Measurements from ENCODE around the gene SPAAR. TPM values are rescaled to one million over a fixed set of nuclear protein-coding genes. Genes with fewer than 3 reads are reported as not detected.

The SPAAR gene
- total RNA-seq, 1 experiment from 2014 or later: not detected

DNA sequence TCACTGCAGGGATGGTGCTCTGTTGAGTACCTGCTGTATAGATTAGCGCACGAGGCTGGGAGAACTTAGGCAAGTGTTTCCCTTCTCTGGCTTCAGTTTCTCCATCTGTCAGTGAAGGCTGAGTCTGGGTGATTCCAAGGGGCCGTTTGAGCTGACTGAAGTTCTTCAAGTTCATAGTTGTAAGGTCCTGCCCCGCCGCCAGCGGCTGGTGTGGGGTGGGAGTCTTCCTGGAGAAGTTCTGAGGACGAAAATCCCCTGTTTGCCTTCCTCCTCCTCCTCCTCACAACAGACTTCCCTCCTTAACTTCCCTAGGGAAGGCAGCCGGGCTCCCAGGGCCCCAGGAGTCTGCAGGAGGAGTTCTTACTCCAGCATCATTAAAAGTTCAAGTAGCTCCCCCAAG is 5.0 kb upstream of the SPAAR start:
- Histone ChIP-seq H4K20me1 (ENCODE audit: insufficient read depth) (no peaks in the 10 kb centered on the region), H2AFZ (ENCODE audit: low read depth, low read length, poor library complexity, severe bottlenecking) (no peak overlapping the region), H3K4me1 (ENCODE audit: control insufficient read depth in 1 of 2, insufficient read depth in 2 of 2, low read length in 2 of 2) (peaks cover 45 to 57% of the 10 kb centered on the region in 2 experiments), H3K27ac (ENCODE audit: low read depth, low read length) (no peak overlapping the region), H3K27me3 (ENCODE audit: insufficient read depth, low read length) (no peaks in the 10 kb centered on the region), H3K79me2 (ENCODE audit: insufficient read depth, low read length) (no peaks in the 10 kb centered on the region), H3K4me3 (replicated peaks in 1 of 2; ENCODE audit: low read depth in 1 of 2, low read length in 2 of 2) (no peak overlapping the region), H3K36me3 (ENCODE audit: control insufficient read depth in 1 of 2, insufficient read depth in 2 of 2, low read length in 2 of 2) (no peaks in the 10 kb centered on the region), H3K9me2 (ENCODE audit: insufficient read depth) (no peaks in the 10 kb centered on the region), H3K9ac (ENCODE audit: low read length) (no peak overlapping the region), H3K4me2 (ENCODE audit: low read length) (no peak overlapping the region), H3K9me3 (ENCODE audit: control insufficient read depth in 1 of 2, insufficient read depth in 1 of 2, low read depth in 1 of 2, low read length in 2 of 2) (no peaks in the 10 kb centered on the region)
- ChIA-PET POLR2A (no interaction called here), CTCF (interaction anchor here (1.9 kb wide), 1 partner anchor 78 kb away, joined by 6 read pairs; no protein-coding TSS in a partner anchor), RAD21 (ENCODE audit: low non-redundant PET in 1 of 2, low total read pairs in 2 of 2, uncharacterized antibody in 2 of 2, unreplicated experiment in 2 of 2) (no interaction called here)
- no peak for DNase-seq (ENCODE audit: low read depth, low spot score)
- no peak for TF ChIP-seq EZH2 (IDR thresholded peaks at IDR 0.05)
- TF ChIP-seq ZNF274 (IDR thresholded peaks at IDR 0.05; ENCODE audit: low read depth, low read length): no peak
- intact Hi-C loops (cut with micrococcal nuclease): loop anchor here (2.0 kb wide), 1 partner anchor 70 kb away; no protein-coding TSS in a partner anchor
- no TSS peak for BruUV-seq (replicated peaks)
- ATAC-seq: no peak

- CTCF ChIA-PET: interaction anchor here (1.2 to 1.9 kb wide), 3 partner anchors 23 to 235 kb away, joined by 3 to 13 read pairs (median 4); no protein-coding TSS in a partner anchor
- peak; percentile 15 for ATAC-seq
- H3K4me1 ChIP-seq (ENCODE audit: control insufficient read depth in 1 of 2, insufficient read depth in 2 of 2, low read length in 2 of 2): peaks cover 46 to 66% of the 10 kb centered on the region in 2 experiments
Measured at GRCh38 chr9:35905051-35905781, 4.1 kb upstream of the SPAAR start.

More at GRCh38 chr9:35905051-35905781, 4.1 kb upstream of the SPAAR start:
- H3K4me3 ChIP-seq (replicated peaks in 1 of 2; ENCODE audit: low read depth in 1 of 2, low read length in 2 of 2): peak overlapping the region in 1 of 2 experiments; percentile 39; a peak in 2 of 4 replicates
- H3K9ac ChIP-seq (ENCODE audit: low read length): no peak overlapping the region
- H3K27ac ChIP-seq (ENCODE audit: low read depth, low read length): peak overlapping the region; percentile 43; the same call in 1 of the 2 replicates
- ChIA-PET RAD21 (ENCODE audit: low non-redundant PET in 1 of 2, low total read pairs in 2 of 2, uncharacterized antibody in 2 of 2, unreplicated experiment in 2 of 2) (no interaction called here), POLR2A (no interaction called here)
- H2AFZ ChIP-seq (ENCODE audit: low read depth, low read length, poor library complexity, severe bottlenecking): peak overlapping the region; percentile 51
- BruUV-seq (replicated peaks): no TSS peak
- no peaks in the 10 kb centered on the region for H3K27me3 ChIP-seq (ENCODE audit: insufficient read depth, low read length)
- H3K79me2 ChIP-seq (ENCODE audit: insufficient read depth, low read length): no peaks in the 10 kb centered on the region
- no peaks in the 10 kb centered on the region for H3K9me2 ChIP-seq (ENCODE audit: insufficient read depth)
- H3K4me2 ChIP-seq (ENCODE audit: low read length): peak overlapping the region; percentile 78
- H3K36me3 ChIP-seq (ENCODE audit: control insufficient read depth in 1 of 2, insufficient read depth in 2 of 2, low read length in 2 of 2): no peaks in the 10 kb centered on the region
- H4K20me1 ChIP-seq (ENCODE audit: insufficient read depth): no peaks in the 10 kb centered on the region
- H3K9me3 ChIP-seq (ENCODE audit: control insufficient read depth in 1 of 2, insufficient read depth in 1 of 2, low read depth in 1 of 2, low read length in 2 of 2): no peaks in the 10 kb centered on the region
- intact Hi-C loops (cut with micrococcal nuclease): loop anchor here (2.0 kb wide), 1 partner anchor 70 kb away; no protein-coding TSS in a partner anchor
- TF ChIP-seq FOSL1 (IDR thresholded peaks at IDR 0.05; ENCODE audit: low read depth) (no peak), POLR2A (IDR thresholded peaks at IDR 0.05; ENCODE audit: borderline replicate concordance, extremely low read depth, insufficient read depth, insufficient read length) (no peak), RAD21 (IDR thresholded peaks at IDR 0.05; ENCODE audit: low read depth) (no peak), JUND (IDR thresholded peaks at IDR 0.05) (no peak), CBX3 (IDR thresholded peaks at IDR 0.05; ENCODE audit: low read depth) (no peak), EZH2phosphoT487 (IDR thresholded peaks at IDR 0.05; ENCODE audit: borderline replicate concordance) (no peak), SP1 (IDR thresholded peaks at IDR 0.05; ENCODE audit: low read depth) (no peak), TCF7L2 (IDR thresholded peaks at IDR 0.05; ENCODE audit: borderline replicate concordance, extremely low read depth, insufficient read depth, insufficient read length) (no peak), YY1 (IDR thresholded peaks at IDR 0.05; ENCODE audit: extremely low read depth, insufficient replicate concordance, low read depth, low read length) (no peak)
- TF ChIP-seq, protein P1, sequence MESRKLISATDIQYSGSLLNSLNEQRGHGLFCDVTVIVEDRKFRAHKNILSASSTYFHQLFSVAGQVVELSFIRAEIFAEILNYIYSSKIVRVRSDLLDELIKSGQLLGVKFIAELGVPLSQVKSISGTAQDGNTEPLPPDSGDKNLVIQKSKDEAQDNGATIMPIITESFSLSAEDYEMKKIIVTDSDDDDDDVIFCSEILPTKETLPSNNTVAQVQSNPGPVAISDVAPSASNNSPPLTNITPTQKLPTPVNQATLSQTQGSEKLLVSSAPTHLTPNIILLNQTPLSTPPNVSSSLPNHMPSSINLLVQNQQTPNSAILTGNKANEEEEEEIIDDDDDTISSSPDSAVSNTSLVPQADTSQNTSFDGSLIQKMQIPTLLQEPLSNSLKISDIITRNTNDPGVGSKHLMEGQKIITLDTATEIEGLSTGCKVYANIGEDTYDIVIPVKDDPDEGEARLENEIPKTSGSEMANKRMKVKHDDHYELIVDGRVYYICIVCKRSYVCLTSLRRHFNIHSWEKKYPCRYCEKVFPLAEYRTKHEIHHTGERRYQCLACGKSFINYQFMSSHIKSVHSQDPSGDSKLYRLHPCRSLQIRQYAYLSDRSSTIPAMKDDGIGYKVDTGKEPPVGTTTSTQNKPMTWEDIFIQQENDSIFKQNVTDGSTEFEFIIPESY (IDR thresholded peaks at IDR 0.05; ENCODE audit: extremely low read depth, insufficient replicate concordance, low read length): no peak
- TF ChIP-seq, protein P2, sequence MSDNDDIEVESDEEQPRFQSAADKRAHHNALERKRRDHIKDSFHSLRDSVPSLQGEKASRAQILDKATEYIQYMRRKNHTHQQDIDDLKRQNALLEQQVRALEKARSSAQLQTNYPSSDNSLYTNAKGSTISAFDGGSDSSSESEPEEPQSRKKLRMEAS (IDR thresholded peaks at IDR 0.05): no peak
- DNase-seq (ENCODE audit: low read depth, low spot score): no peak
